ENCODE results near the gene PAFAH1B1. TPM values are rescaled to one million over a fixed set of nuclear protein-coding genes. Genes with fewer than 3 reads are reported as not detected.

PAFAH1B1 gene
- total RNA-seq, 2 experiments from 2014 or later = 159 to 168 TPM

- ChIA-PET POLR2A (interaction anchor here (1.0 kb wide), 1 partner anchor 9 kb away, joined by 4 read pairs; no protein-coding TSS in a partner anchor), CTCF (no interaction called here)
- H3K27ac Mint-ChIP-seq = peak overlapping the region; percentile 93
- peak overlapping the region; percentile 86 for H3K4me3 Mint-ChIP-seq
- H3K9me3 Mint-ChIP-seq = no peaks in the 10 kb centered on the region
- ATAC-seq = no peak
- no peaks in the 10 kb centered on the region for H3K27me3 Mint-ChIP-seq
- DNase-seq = no peak
- intact Hi-C loops (cut with micrococcal nuclease) = no loop called here
- H3K4me1 Mint-ChIP-seq (ENCODE audit: low read depth) = peaks cover 34% of the 10 kb centered on the region
- TF ChIP-seq CTCF (IDR thresholded peaks at IDR 0.05) = no peak
- H3K36me3 Mint-ChIP-seq (ENCODE audit: low read depth) = peaks cover 11% of the 10 kb centered on the region
Measured at GRCh38 chr17:2712300-2713043, 119.0 kb downstream of the PAFAH1B1 start.

- Mint-ChIP-seq H3K4me3 (no peak overlapping the region), H3K36me3 (ENCODE audit: low read depth) (peaks cover 11% of the 10 kb centered on the region), H3K27ac (no peak overlapping the region), H3K4me1 (ENCODE audit: low read depth) (peaks cover 25% of the 10 kb centered on the region), H3K9me3 (no peaks in the 10 kb centered on the region), H3K27me3 (no peaks in the 10 kb centered on the region)
- no peak for DNase-seq
- no peak for TF ChIP-seq CTCF (IDR thresholded peaks at IDR 0.05)
- ChIA-PET CTCF (interaction anchor here (0.8 kb wide), 1 partner anchor 72 kb away, joined by 4 read pairs; no protein-coding TSS in a partner anchor), POLR2A (no interaction called here)
- intact Hi-C loops (cut with micrococcal nuclease) = no loop called here
- ATAC-seq = no peak
Measured at GRCh38 chr17:2713881-2714280, 120.4 kb downstream of the PAFAH1B1 start.

- intact Hi-C loops (cut with micrococcal nuclease) = no loop called here
- no peak overlapping the region for H3K27ac Mint-ChIP-seq
- no peaks in the 10 kb centered on the region for H3K27me3 Mint-ChIP-seq
- H3K36me3 Mint-ChIP-seq (ENCODE audit: low read depth) = no peaks in the 10 kb centered on the region
- ChIA-PET CTCF (no interaction called here), POLR2A (no interaction called here)
- DNase-seq = no peak
- peaks cover 15% of the 10 kb centered on the region for H3K4me1 Mint-ChIP-seq (ENCODE audit: low read depth)
- no peak for TF ChIP-seq CTCF (IDR thresholded peaks at IDR 0.05)
- H3K4me3 Mint-ChIP-seq = no peak overlapping the region
- H3K9me3 Mint-ChIP-seq = no peaks in the 10 kb centered on the region
- no peak for ATAC-seq
Measured at GRCh38 chr17:2716649-2717048, 123.2 kb downstream of the PAFAH1B1 start.

GRCh38 chr17:2718150-2718938, 124.9 kb downstream of the PAFAH1B1 start:
- DNase-seq (no peak), ATAC-seq (no peak)
- H3K9me3 Mint-ChIP-seq = no peaks in the 10 kb centered on the region
- peaks cover 6% of the 10 kb centered on the region for H3K27me3 Mint-ChIP-seq
- ChIA-PET POLR2A (no interaction called here), CTCF (no interaction called here)
- H3K36me3 Mint-ChIP-seq (ENCODE audit: low read depth) = no peaks in the 10 kb centered on the region
- no peak for TF ChIP-seq CTCF (IDR thresholded peaks at IDR 0.05)
- intact Hi-C loops (cut with micrococcal nuclease) = no loop called here
- H3K27ac Mint-ChIP-seq = no peak overlapping the region
- peaks cover 10% of the 10 kb centered on the region for H3K4me1 Mint-ChIP-seq (ENCODE audit: low read depth)
- H3K4me3 Mint-ChIP-seq = no peak overlapping the region

- ChIA-PET POLR2A (no interaction called here), CTCF (no interaction called here)
- no peak for DNase-seq
- peaks cover 8% of the 10 kb centered on the region for H3K4me1 Mint-ChIP-seq (ENCODE audit: low read depth)
- no peak overlapping the region for H3K4me3 Mint-ChIP-seq
- no peak overlapping the region for H3K27ac Mint-ChIP-seq
- no peak for ATAC-seq
- no peaks in the 10 kb centered on the region for H3K9me3 Mint-ChIP-seq
- no peak for TF ChIP-seq CTCF (IDR thresholded peaks at IDR 0.05)
- peaks cover 10% of the 10 kb centered on the region for H3K27me3 Mint-ChIP-seq
- intact Hi-C loops (cut with micrococcal nuclease) = no loop called here
- no peaks in the 10 kb centered on the region for H3K36me3 Mint-ChIP-seq (ENCODE audit: low read depth)
Measured at GRCh38 chr17:2719861-2720260, 126.4 kb downstream of the PAFAH1B1 start.
